Neural crest cell (in vitro differentiated cells): ENCODE data around the gene SLC38A3. TPM values are rescaled to one million over a fixed set of nuclear protein-coding genes. Genes with fewer than 3 reads are reported as not detected.

Experiments used
- DNase-seq: peaks from one replicate; pipeline ENCODE4 v3.0.0; 2021; ENCODE audit warnings: low read depth, mixed read lengths, low spot score
- H3K27ac Mint-ChIP-seq: one replicate; pipeline ENCODE4 v1.8.0; 2021; ENCODE audit warnings: mild to moderate bottlenecking, mixed read lengths; ENCODE audit not compliant: unreplicated experiment
- H3K27me3 Mint-ChIP-seq: 2 replicates; pipeline ENCODE4 v1.8.0; 2021; ENCODE audit warnings: low read depth, mild to moderate bottlenecking, mixed read lengths
- H3K36me3 Mint-ChIP-seq: 2 replicates; pipeline ENCODE4 v1.8.0; 2021; ENCODE audit warnings: low read depth, mild to moderate bottlenecking, mixed read lengths
- H3K4me1 Mint-ChIP-seq: 2 replicates; pipeline ENCODE4 v1.8.0; 2021; ENCODE audit warnings: mixed read lengths
- H3K4me3 Mint-ChIP-seq: one replicate; pipeline ENCODE4 v1.8.0; 2021; ENCODE audit warnings: mild to moderate bottlenecking, mixed read lengths
- H3K9me3 Mint-ChIP-seq: 2 replicates; pipeline ENCODE4 v1.8.0; 2021; ENCODE audit warnings: mixed read lengths
- CTCF ChIP-seq: fragments of 200-600 bp; sonication (generic); conservative IDR thresholded peaks from 2 replicates; pipeline ENCODE4 v1.5.0; 2021; ENCODE audit warnings: antibody characterized with exemption, mild to moderate bottlenecking
- total RNA-seq: library from RNA; stranded (reverse); gene quantifications from 2 replicates; pipeline ENCODE4 v1.2.1, GENCODE V29; 2021

The SLC38A3 gene
- total RNA-seq, 1 donor from 2014 or later, result 2.7 TPM

- Mint-ChIP-seq H3K9me3 (no peaks in the 10 kb centered on the region), H3K27ac (no peak overlapping the region), H3K36me3 (no peaks in the 10 kb centered on the region), H3K27me3 (peaks cover 5% of the 10 kb centered on the region), H3K4me1 (peaks cover 58% of the 10 kb centered on the region), H3K4me3 (peak overlapping the region; percentile 62)
- TF ChIP-seq CTCF, result no peak
- DNase-seq, result no peak
Measured at GRCh38 chr3:50262778-50263177, 57.7 kb downstream of the SLC38A3 start.

DNA sequence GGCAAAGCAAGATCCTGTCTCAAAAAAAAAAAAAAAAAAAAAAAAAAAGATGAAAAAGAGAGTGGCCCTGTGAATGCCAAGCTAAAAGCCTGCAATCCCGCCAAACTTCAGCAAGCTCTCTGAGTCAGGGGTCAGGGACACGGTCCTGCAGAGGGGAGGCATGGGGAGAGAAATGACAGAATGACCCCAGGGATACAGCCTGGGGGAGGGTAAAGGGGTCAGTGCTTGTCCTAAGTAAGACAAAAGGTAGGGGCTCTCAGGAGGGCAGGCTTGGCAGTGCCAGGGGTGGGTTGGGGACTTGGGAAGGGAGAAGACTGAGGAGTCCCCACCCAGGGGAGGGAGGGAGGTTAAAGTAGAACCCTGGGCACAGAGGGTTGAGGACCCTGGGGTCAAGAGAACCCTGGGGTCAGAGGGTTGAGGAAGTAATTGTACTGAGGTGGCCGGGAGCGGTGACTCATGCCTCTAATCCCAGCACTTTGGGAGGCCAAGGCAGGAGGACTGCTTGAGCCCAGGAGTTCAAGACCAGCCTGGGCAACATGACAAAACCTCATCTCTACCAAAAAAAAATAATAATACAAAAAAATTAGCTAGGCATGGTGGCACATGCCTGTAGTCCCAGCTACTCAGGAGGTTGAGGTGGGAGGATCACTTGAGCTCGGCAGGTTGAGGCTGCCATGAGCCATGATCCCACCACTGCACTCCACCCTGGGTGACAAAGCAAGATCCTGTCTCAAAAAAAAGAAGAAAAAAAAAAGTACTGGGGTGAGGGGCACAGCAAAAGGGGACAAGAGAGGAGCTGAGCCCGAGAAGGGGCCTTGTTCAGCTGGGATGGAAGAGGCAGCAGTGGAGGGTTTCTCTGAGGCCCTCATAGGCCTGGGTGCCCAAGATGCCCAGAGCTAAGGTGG lies 58.7 kb downstream of the SLC38A3 start:
- Mint-ChIP-seq H3K27me3 (peaks cover 10% of the 10 kb centered on the region), H3K4me1 (peaks cover 54% of the 10 kb centered on the region), H3K27ac (no peak overlapping the region), H3K4me3 (peak overlapping the region; percentile 62), H3K36me3 (no peaks in the 10 kb centered on the region), H3K9me3 (no peaks in the 10 kb centered on the region)
- no peak for TF ChIP-seq CTCF
- DNase-seq, result no peak

GRCh38 chr3:50264383-50264963 lies 59.4 kb downstream of the SLC38A3 start:
- H3K27me3 Mint-ChIP-seq, result peaks cover 10% of the 10 kb centered on the region
- no peak overlapping the region for H3K27ac Mint-ChIP-seq
- H3K36me3 Mint-ChIP-seq, result no peaks in the 10 kb centered on the region
- no peaks in the 10 kb centered on the region for H3K9me3 Mint-ChIP-seq
- H3K4me1 Mint-ChIP-seq, result peaks cover 49% of the 10 kb centered on the region
- H3K4me3 Mint-ChIP-seq, result peak overlapping the region; percentile 62
- peak; percentile 55 for DNase-seq
- no peak for TF ChIP-seq CTCF

DNA sequence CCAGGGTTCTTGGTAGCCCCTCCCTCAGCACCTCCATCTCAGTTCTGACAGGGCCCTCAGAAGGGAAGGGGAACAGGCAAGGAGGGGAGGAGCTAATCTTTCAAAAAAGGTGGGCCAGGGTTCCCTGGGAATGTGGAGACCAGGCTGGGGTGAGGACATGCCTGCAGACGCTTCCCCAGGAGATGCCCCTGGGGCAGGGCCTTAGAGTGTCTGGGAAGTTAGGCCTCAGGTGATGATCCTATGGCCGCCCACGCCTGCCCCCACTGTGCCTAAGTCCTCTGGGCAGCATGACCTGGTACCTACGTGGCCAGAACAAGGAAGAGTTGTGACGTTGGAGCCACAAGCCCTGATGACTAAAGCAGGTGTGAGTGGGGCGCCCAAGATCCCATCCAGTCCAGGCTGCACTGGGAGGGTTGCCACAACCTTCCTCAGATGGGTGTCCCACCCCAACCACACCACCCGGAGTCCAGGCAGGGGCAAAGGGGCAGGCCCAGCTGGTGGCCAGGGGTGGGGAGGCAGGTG lies 60.0 kb downstream of the SLC38A3 start:
- Mint-ChIP-seq H3K9me3 (no peaks in the 10 kb centered on the region), H3K27me3 (peaks cover 10% of the 10 kb centered on the region), H3K4me1 (peaks cover 44% of the 10 kb centered on the region), H3K36me3 (no peaks in the 10 kb centered on the region), H3K27ac (no peak overlapping the region), H3K4me3 (peak overlapping the region; percentile 56)
- TF ChIP-seq CTCF, result no peak
- DNase-seq, result no peak

DNA sequence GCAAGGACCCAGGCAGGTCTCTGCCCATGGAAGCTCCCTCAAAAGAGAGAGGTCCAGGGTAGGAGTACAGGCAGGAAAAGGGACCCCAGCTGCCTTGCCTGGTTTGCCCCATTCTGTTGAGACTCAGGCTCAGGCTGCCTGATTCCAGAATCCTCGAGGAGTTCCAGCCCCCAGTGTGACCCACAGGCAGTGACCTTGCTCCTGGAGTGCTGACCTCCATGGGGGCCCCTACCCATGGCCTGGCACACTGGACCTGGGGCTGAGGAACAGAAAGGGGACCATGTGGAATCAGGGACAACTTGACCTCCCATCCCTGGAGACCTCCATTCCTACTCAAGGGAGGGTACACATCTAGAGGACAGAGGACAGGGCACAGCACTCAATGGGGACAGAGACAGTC lies 60.5 kb downstream of the SLC38A3 start:
- Mint-ChIP-seq H3K27ac (peak overlapping the region; percentile 47), H3K27me3 (peaks cover 10% of the 10 kb centered on the region), H3K4me3 (peak overlapping the region; percentile 70), H3K9me3 (no peaks in the 10 kb centered on the region), H3K36me3 (no peaks in the 10 kb centered on the region), H3K4me1 (peaks cover 44% of the 10 kb centered on the region)
- no peak for DNase-seq
- no peak for TF ChIP-seq CTCF
